ENCODE data around the gene FKBP1B. TPM values are rescaled to one million over a fixed set of nuclear protein-coding genes. Genes with fewer than 3 reads are reported as not detected.

The FKBP1B gene
- total RNA-seq, 1 experiment from 2014 or later: 59.7 TPM

GRCh38 chr2:24020244-24020643 lies 29.3 kb upstream of the FKBP1B start:
- TF ChIP-seq CTCF (conservative IDR thresholded peaks at IDR 0.05): no peak
- Histone ChIP-seq H2BK12ac (ENCODE audit: insufficient read length, low read depth, low read length) (no peak overlapping the region), H3K4me2 (ENCODE audit: insufficient read depth, insufficient read length, low read length) (no peak overlapping the region), H3K18ac (ENCODE audit: insufficient read length, low read depth, low read length) (no peak overlapping the region), H3K27me3 (ENCODE audit: insufficient read depth, low read length) (no peaks in the 10 kb centered on the region), H3K9ac (ENCODE audit: extremely low read depth, insufficient read length, low read length) (no peak overlapping the region), H4K5ac (ENCODE audit: insufficient read length, low read depth, low read length) (no peak overlapping the region), H2AFZ (ENCODE audit: low read length) (no peak overlapping the region), H3T11ph (ENCODE audit: low read length) (no peak overlapping the region), H2BK15ac (ENCODE audit: low read depth, low read length) (no peak overlapping the region), H3K23me2 (ENCODE audit: insufficient read length, low read depth, low read length, poor library complexity, severe bottlenecking) (peaks cover 2% of the 10 kb centered on the region), H3K56ac (ENCODE audit: insufficient read length, low read depth, low read length) (no peak overlapping the region), H3K23ac (ENCODE audit: insufficient read length, low read depth, low read length) (no peak overlapping the region), H2AK5ac (ENCODE audit: insufficient read length, low read length) (no peak overlapping the region), H2BK5ac (ENCODE audit: insufficient read length, low read length) (no peak overlapping the region), H3K9me3 (ENCODE audit: control insufficient read depth, low read depth, low read length) (no peaks in the 10 kb centered on the region), H2BK120ac (ENCODE audit: low read depth, low read length, poor library complexity, severe bottlenecking) (no peak overlapping the region), H2BK20ac (ENCODE audit: low read depth, low read length, poor library complexity, severe bottlenecking) (no peak overlapping the region), H4K20me1 (ENCODE audit: control insufficient read depth, insufficient read depth, insufficient read length) (no peaks in the 10 kb centered on the region), H4K91ac (ENCODE audit: insufficient read length, low read depth, low read length) (no peak overlapping the region), H4K8ac (replicated peaks; ENCODE audit: insufficient read length, low read depth, low read length) (no peak overlapping the region), H3K79me2 (ENCODE audit: insufficient read depth, low read length) (no peaks in the 10 kb centered on the region; the same call in 1 of the 2 replicates), H3K14ac (ENCODE audit: insufficient read depth, low read length) (no peak overlapping the region), H3K27ac (ENCODE audit: insufficient read length, low read depth, low read length) (no peak overlapping the region), H3K4ac (ENCODE audit: low read depth, low read length) (no peak overlapping the region), H3K4me1 (ENCODE audit: insufficient read depth, low read length) (peaks cover 10% of the 10 kb centered on the region; the same call in 1 of the 2 replicates), H3K79me1 (ENCODE audit: insufficient read depth, low read depth, low read length, poor library complexity, severe bottlenecking) (no peaks in the 10 kb centered on the region)
- Mint-ChIP-seq H3K9me3 (0 out of 5 replicates have a peak, but pooled peaks cover 0 to 3% of the 10 kb centered on the region in 2 experiments), H3K27ac (peak overlapping the region in 1 of 3 experiments; percentile 90; a peak in 2 of 7 replicates), H3K4me3 (no peak overlapping the region), H3K27me3 (ENCODE audit: low read depth) (no peaks in the 10 kb centered on the region), H3K4me1 (peaks cover 40% of the 10 kb centered on the region in 2 experiments), H3K36me3 (ENCODE audit: insufficient read depth in 1 of 3, low read depth in 3 of 3) (peaks cover 22 to 29% (median 27%) of the 10 kb centered on the region in 3 experiments)
- no CpG with 5 or more reads among the region's 4 CpGs for WGBS (ENCODE audit: extremely low coverage, insufficient read length, low lambda C conversion rate)
- DNase-seq: no peak
